ENCODE measurements around the gene PACS1.

DNA sequence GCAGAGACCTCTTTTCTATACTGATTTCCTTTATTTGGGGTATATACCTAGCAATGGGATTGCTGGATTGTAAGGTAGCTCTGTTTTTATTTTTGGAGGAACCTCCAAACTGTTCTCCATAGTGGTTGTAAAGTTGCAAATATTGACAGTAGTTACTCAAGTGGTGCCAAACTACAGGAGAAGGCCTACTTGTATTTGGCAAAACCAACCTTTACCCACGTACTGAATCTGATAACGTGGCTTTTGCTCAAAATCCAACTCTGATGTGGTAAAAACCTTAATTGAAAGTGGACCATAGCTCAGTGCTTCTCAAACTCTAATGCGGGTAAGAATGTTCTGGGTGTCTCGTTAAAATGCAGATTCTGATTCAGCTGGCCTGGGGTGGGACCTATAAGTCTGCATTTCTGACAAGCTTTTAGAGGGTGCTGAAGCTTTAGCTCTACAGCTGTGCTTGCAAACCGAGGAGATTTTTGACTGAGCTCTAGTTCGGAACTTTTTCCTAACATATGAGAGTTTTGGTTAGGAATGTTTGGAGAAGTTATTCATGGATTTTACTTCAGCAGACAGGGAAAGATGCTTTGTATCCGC lies 69.8 kb downstream of the PACS1 start:
- no peak for TF ChIP-seq FOXK2 (IDR thresholded peaks at IDR 0.05)
- no peak for TF ChIP-seq ARNT (IDR thresholded peaks at IDR 0.05)
- TF ChIP-seq ZNF384 (IDR thresholded peaks at IDR 0.05) = no peak
- TF ChIP-seq SP1 (IDR thresholded peaks at IDR 0.05) = no peak
- no peak for TF ChIP-seq BHLHE40 (IDR thresholded peaks at IDR 0.05; ENCODE audit: borderline replicate concordance)

Measured in HEK293T (cell line).